ENCODE data around the gene TRIM64C.
"Not testable (repeated sequence)": the region's sequence is repeated elsewhere in the genome, so short reads cannot be mapped to it uniquely, and the experiment has no call there.

DNA sequence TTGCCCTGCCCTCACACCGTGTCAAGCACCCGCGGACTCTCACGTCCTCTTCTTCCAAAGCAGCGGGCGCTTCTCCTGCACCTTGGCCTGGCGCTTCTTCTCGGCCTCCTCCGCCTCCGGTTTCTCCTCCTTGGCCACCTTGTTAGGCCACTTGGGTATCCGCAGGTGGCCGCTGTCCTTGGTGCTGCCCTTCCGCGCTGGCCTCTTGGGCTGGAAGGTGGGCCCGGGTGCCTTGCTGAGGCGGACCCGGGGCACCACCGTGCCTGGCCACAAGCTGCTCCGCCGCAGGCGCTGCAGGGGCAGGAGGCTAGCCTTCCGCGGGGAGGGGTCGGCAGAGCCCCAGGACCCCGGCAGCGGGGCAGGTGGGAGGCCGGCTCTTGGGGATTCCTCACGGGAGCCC, 10.7 kb downstream of the TRIM64C start:
- not testable (repeated sequence) for TF ChIP-seq CTCF, POLR2A (IDR thresholded peaks at IDR 0.05)
